Measurements from ENCODE around the gene FOXF1. TPM values are rescaled to one million over a fixed set of nuclear protein-coding genes. Genes with fewer than 3 reads are reported as not detected.
A peak's percentile ranks its signal among the peaks of the same experiment; 100 is the strongest.

FOXF1 gene
- total and polyA plus RNA-seq, 2 donors (not counting 1 experiment from before 2014, with no cell fraction given), result 14.0 to 31.5 TPM

DNA sequence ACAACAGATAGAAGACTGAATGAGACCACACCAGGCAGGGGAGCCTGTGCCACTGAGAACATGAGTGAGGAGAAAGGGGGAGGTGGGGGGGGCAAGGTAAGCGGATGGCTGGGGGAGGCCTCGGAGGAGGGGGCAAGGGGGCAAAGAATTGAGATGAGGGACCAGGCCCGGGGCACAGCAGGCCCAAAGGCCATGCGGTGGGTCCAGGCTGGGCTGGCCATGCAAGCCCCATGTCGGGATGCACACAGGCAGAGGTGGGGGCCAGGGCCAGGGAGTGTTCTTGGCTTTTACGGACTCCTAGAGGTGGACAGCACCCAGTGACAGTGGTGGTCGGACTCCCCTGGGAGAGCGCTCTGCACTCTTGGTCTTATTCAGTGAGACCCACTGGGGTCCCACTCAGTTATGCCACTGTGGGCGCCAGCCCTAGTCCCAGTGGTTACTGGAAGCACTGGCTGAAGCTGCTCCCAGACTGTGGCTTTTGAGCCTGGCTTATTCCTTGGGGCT, 49.5 kb downstream of the FOXF1 start:
- Histone ChIP-seq H3K9me3 (ENCODE audit: control insufficient read depth, insufficient read depth, low read depth, low read length) (no peaks in the 10 kb centered on the region), H3K4me3 (replicated peaks in 1 of 4; ENCODE audit: control extremely low read depth in 1 of 4, insufficient read depth in 1 of 4, low read depth in 3 of 4, low read length in 4 of 4) (no peak overlapping the region), H3K79me2 (ENCODE audit: control insufficient read depth, insufficient read depth, low read length) (peaks cover under 1% of the 10 kb centered on the region), H3K27me3 (ENCODE audit: control insufficient read depth, insufficient read depth, low read length) (no peaks in the 10 kb centered on the region), H3K4me2 (ENCODE audit: extremely low read depth, insufficient read depth, low read length) (no peak overlapping the region), H3K9ac (ENCODE audit: insufficient read depth, low read length) (no peak overlapping the region), H2AFZ (ENCODE audit: low read length) (no peak overlapping the region), H3K27ac (ENCODE audit: insufficient read depth, low read length) (no peak overlapping the region), H3K4me1 (ENCODE audit: control insufficient read depth, extremely low read depth, insufficient read depth, low read length) (peaks cover 5% of the 10 kb centered on the region), H4K20me1 (ENCODE audit: control insufficient read depth, extremely low read depth, insufficient read depth, low read length) (no peaks in the 10 kb centered on the region), H3K36me3 (ENCODE audit: control insufficient read depth, insufficient read depth, low read length) (no peaks in the 10 kb centered on the region)
- TF ChIP-seq, protein P1, sequence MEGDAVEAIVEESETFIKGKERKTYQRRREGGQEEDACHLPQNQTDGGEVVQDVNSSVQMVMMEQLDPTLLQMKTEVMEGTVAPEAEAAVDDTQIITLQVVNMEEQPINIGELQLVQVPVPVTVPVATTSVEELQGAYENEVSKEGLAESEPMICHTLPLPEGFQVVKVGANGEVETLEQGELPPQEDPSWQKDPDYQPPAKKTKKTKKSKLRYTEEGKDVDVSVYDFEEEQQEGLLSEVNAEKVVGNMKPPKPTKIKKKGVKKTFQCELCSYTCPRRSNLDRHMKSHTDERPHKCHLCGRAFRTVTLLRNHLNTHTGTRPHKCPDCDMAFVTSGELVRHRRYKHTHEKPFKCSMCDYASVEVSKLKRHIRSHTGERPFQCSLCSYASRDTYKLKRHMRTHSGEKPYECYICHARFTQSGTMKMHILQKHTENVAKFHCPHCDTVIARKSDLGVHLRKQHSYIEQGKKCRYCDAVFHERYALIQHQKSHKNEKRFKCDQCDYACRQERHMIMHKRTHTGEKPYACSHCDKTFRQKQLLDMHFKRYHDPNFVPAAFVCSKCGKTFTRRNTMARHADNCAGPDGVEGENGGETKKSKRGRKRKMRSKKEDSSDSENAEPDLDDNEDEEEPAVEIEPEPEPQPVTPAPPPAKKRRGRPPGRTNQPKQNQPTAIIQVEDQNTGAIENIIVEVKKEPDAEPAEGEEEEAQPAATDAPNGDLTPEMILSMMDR (conservative IDR thresholded peaks at IDR 0.05 in 1 of 2, IDR thresholded peaks at IDR 0.05 in 1 of 2; ENCODE audit: low read depth in 1 of 2, low read length in 2 of 2), result no peak
- TF ChIP-seq EZH2 (IDR thresholded peaks at IDR 0.05; ENCODE audit: low read length, missing control alignments), result no peak
- no peak for DNase-seq (ENCODE audit: low read depth in 2 of 2)

DNA sequence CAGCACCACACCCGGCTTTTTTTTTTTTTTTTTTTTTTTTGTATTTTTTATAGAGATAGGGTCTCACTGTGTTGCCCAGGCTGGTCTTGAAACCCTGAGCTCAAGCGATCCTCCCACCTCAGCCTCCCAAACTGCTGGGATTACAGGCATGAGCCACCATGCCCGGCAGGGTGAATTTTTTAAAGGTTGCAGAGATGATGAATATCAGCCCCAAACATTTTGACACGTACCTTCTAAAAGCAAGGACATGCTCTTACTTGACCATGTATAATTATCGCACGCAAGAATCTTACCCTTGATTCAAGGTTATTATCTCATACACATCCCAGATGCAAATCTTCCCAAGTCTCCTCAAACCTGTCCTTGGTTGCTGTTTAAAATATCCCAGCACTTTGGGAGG, 52.0 kb downstream of the FOXF1 start:
- no peak for TF ChIP-seq EZH2 (IDR thresholded peaks at IDR 0.05; ENCODE audit: low read length, missing control alignments)
- TF ChIP-seq, protein P1 (conservative IDR thresholded peaks at IDR 0.05 in 1 of 2, IDR thresholded peaks at IDR 0.05 in 1 of 2; ENCODE audit: low read depth in 1 of 2, low read length in 2 of 2), result no peak
- Histone ChIP-seq H3K36me3 (ENCODE audit: control insufficient read depth, insufficient read depth, low read length) (no peaks in the 10 kb centered on the region), H3K27ac (ENCODE audit: insufficient read depth, low read length) (no peak overlapping the region), H4K20me1 (ENCODE audit: control insufficient read depth, extremely low read depth, insufficient read depth, low read length) (no peaks in the 10 kb centered on the region), H3K27me3 (ENCODE audit: control insufficient read depth, insufficient read depth, low read length) (no peaks in the 10 kb centered on the region), H3K4me3 (replicated peaks in 1 of 4; ENCODE audit: control extremely low read depth in 1 of 4, insufficient read depth in 1 of 4, low read depth in 3 of 4, low read length in 4 of 4) (no peak overlapping the region), H3K9me3 (ENCODE audit: control insufficient read depth, insufficient read depth, low read depth, low read length) (no peaks in the 10 kb centered on the region), H3K4me2 (ENCODE audit: extremely low read depth, insufficient read depth, low read length) (no peak overlapping the region), H3K4me1 (ENCODE audit: control insufficient read depth, extremely low read depth, insufficient read depth, low read length) (peaks cover 5% of the 10 kb centered on the region), H3K79me2 (ENCODE audit: control insufficient read depth, insufficient read depth, low read length) (peaks cover 3% of the 10 kb centered on the region), H3K9ac (ENCODE audit: insufficient read depth, low read length) (no peak overlapping the region), H2AFZ (ENCODE audit: low read length) (no peak overlapping the region)
- no peak for DNase-seq (ENCODE audit: low read depth in 2 of 2)

DNA sequence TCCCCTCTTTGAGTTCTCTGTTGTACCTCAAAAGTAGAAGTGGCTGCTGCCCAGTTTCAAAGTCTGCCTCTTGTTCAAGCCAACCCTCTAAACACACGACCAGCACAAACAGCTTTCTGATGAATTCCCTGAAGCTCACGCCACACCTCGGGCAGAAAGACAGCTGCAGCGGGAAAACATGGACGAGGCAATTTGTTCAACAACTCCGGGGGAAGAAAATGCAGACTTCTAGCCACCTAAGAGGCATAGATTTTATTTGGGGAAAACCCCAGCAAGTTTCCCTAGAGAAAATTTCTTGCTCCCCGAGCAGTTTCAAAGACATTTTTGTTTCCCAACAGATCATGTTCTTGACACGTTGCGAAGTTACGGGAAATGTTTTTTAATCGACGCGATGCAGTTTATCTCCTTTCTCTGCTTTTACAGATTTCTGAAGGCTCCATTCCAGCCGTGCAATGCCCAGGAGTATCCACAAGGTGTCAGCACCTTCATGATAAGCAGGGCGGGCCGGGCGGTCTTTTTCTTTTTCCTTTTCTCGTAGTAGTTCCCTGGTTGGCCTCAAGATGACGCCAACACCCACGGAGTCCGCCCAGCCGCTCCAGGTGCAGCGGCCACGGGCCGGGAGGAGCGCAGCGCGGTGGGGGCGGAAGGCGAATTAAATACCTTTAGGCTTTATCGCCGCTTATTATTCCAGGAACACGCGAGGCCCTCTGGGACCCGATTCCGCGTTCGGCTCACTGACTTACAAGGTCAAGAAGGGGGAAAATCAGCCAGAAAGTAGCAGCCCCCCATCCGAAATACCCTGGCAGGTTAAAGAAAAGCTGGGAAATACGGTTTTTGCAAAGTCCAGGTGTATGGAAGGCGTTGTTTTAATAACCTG, 53.4 kb downstream of the FOXF1 start:
- Histone ChIP-seq H3K27me3 (ENCODE audit: control insufficient read depth, insufficient read depth, low read length) (no peaks in the 10 kb centered on the region), H3K4me1 (ENCODE audit: control insufficient read depth, extremely low read depth, insufficient read depth, low read length) (peaks cover 5% of the 10 kb centered on the region), H3K9me3 (ENCODE audit: control insufficient read depth, insufficient read depth, low read depth, low read length) (no peaks in the 10 kb centered on the region), H2AFZ (ENCODE audit: low read length) (peak overlapping the region; percentile 88), H3K79me2 (ENCODE audit: control insufficient read depth, insufficient read depth, low read length) (peaks cover 16% of the 10 kb centered on the region), H4K20me1 (ENCODE audit: control insufficient read depth, extremely low read depth, insufficient read depth, low read length) (no peaks in the 10 kb centered on the region), H3K4me2 (ENCODE audit: extremely low read depth, insufficient read depth, low read length) (peak overlapping the region; percentile 89), H3K36me3 (ENCODE audit: control insufficient read depth, insufficient read depth, low read length) (no peaks in the 10 kb centered on the region), H3K4me3 (replicated peaks in 1 of 4; ENCODE audit: control extremely low read depth in 1 of 4, insufficient read depth in 1 of 4, low read depth in 3 of 4, low read length in 4 of 4) (peak overlapping the region; percentile 37 to 67 (median 44)), H3K9ac (ENCODE audit: insufficient read depth, low read length) (peak overlapping the region; percentile 46), H3K27ac (ENCODE audit: insufficient read depth, low read length) (no peak overlapping the region)
- peak; percentile 80 to 93 for DNase-seq (ENCODE audit: low read depth in 2 of 2)
- no peak for TF ChIP-seq EZH2 (IDR thresholded peaks at IDR 0.05; ENCODE audit: low read length, missing control alignments)
- TF ChIP-seq, protein P1 (conservative IDR thresholded peaks at IDR 0.05 in 1 of 2, IDR thresholded peaks at IDR 0.05 in 1 of 2; ENCODE audit: low read depth in 1 of 2, low read length in 2 of 2), result peak; percentile 100
